Osteocyte (in vitro differentiated cells): ENCODE results near the gene RASGEF1C. TPM values are rescaled to one million over a fixed set of nuclear protein-coding genes. Genes with fewer than 3 reads are reported as not detected.

Experiments
- DNase-seq: peaks from one replicate; pipeline ENCODE4 v3.0.0; 2021; ENCODE audit warnings: mixed read lengths; ENCODE audit not compliant: unreplicated experiment; ENCODE audit errors: extremely low spot score
- H3K27ac Mint-ChIP-seq: one replicate; pipeline ENCODE4 v1.8.0; 2021; ENCODE audit warnings: mild to moderate bottlenecking, mixed read lengths; ENCODE audit not compliant: unreplicated experiment
- H3K27me3 Mint-ChIP-seq: one replicate; pipeline ENCODE4 v1.8.0; 2021; ENCODE audit warnings: mixed read lengths; ENCODE audit not compliant: unreplicated experiment
- H3K36me3 Mint-ChIP-seq: one replicate; pipeline ENCODE4 v1.8.0; 2021; ENCODE audit warnings: mixed read lengths; ENCODE audit not compliant: unreplicated experiment
- H3K4me1 Mint-ChIP-seq: one replicate; pipeline ENCODE4 v1.8.0; 2021; ENCODE audit warnings: mixed read lengths; ENCODE audit not compliant: unreplicated experiment
- H3K4me3 Mint-ChIP-seq: one replicate; pipeline ENCODE4 v1.8.0; 2021; ENCODE audit warnings: mild to moderate bottlenecking, moderate library complexity, mixed read lengths; ENCODE audit not compliant: unreplicated experiment
- H3K9me3 Mint-ChIP-seq: one replicate; pipeline ENCODE4 v1.8.0; 2021; ENCODE audit warnings: mixed read lengths; ENCODE audit not compliant: unreplicated experiment
- CTCF ChIP-seq: fragments of 200-600 bp; sonication (generic); IDR thresholded peaks from 2 replicates; pipeline ENCODE4 v1.5.0; 2021; ENCODE audit warnings: antibody characterized with exemption, mild to moderate bottlenecking, moderate library complexity
- total RNA-seq: library from RNA; stranded (reverse); gene quantifications from 2 replicates; pipeline ENCODE4 v1.2.1, GENCODE V29; 2021

The RASGEF1C gene
- total RNA-seq, 1 donor from 2014 or later, result not detected

GRCh38 chr5:180098991-180099732 lies 109.8 kb downstream of the RASGEF1C start:
- no peaks in the 10 kb centered on the region for H3K9me3 Mint-ChIP-seq
- DNase-seq, result no peak
- H3K36me3 Mint-ChIP-seq, result no peaks in the 10 kb centered on the region
- TF ChIP-seq CTCF, result no peak
- no peaks in the 10 kb centered on the region for H3K4me1 Mint-ChIP-seq
- no peak overlapping the region for H3K4me3 Mint-ChIP-seq
- H3K27ac Mint-ChIP-seq, result no peak overlapping the region
- peaks cover 13% of the 10 kb centered on the region for H3K27me3 Mint-ChIP-seq

- no peak overlapping the region for H3K4me3 Mint-ChIP-seq
- H3K4me1 Mint-ChIP-seq, result no peaks in the 10 kb centered on the region
- no peaks in the 10 kb centered on the region for H3K36me3 Mint-ChIP-seq
- H3K9me3 Mint-ChIP-seq, result no peaks in the 10 kb centered on the region
- DNase-seq, result no peak
- no peak overlapping the region for H3K27ac Mint-ChIP-seq
- TF ChIP-seq CTCF, result no peak
- peaks cover 12% of the 10 kb centered on the region for H3K27me3 Mint-ChIP-seq
Observed at GRCh38 chr5:180098526-180098925, 110.5 kb downstream of the RASGEF1C start.

GRCh38 chr5:180097926-180098325 lies 111.1 kb downstream of the RASGEF1C start:
- Mint-ChIP-seq H3K4me3 (no peak overlapping the region), H3K4me1 (no peaks in the 10 kb centered on the region), H3K36me3 (no peaks in the 10 kb centered on the region), H3K27me3 (peaks cover 7% of the 10 kb centered on the region), H3K9me3 (no peaks in the 10 kb centered on the region), H3K27ac (no peak overlapping the region)
- TF ChIP-seq CTCF, result no peak
- no peak for DNase-seq

GRCh38 chr5:180097163-180097894 lies 111.7 kb downstream of the RASGEF1C start:
- no peaks in the 10 kb centered on the region for H3K36me3 Mint-ChIP-seq
- H3K4me3 Mint-ChIP-seq, result no peak overlapping the region
- TF ChIP-seq CTCF, result no peak
- DNase-seq, result no peak
- H3K27me3 Mint-ChIP-seq, result peaks cover 7% of the 10 kb centered on the region
- H3K27ac Mint-ChIP-seq, result no peak overlapping the region
- no peaks in the 10 kb centered on the region for H3K9me3 Mint-ChIP-seq
- H3K4me1 Mint-ChIP-seq, result no peaks in the 10 kb centered on the region

GRCh38 chr5:180096616-180097015 lies 112.4 kb downstream of the RASGEF1C start:
- H3K27me3 Mint-ChIP-seq, result peaks cover 7% of the 10 kb centered on the region
- no peak overlapping the region for H3K4me3 Mint-ChIP-seq
- H3K36me3 Mint-ChIP-seq, result no peaks in the 10 kb centered on the region
- no peaks in the 10 kb centered on the region for H3K9me3 Mint-ChIP-seq
- H3K4me1 Mint-ChIP-seq, result peaks cover under 1% of the 10 kb centered on the region
- TF ChIP-seq CTCF, result no peak
- no peak overlapping the region for H3K27ac Mint-ChIP-seq
- DNase-seq, result no peak
